ENCODE data around the gene SCN5A. TPM values are rescaled to one million over a fixed set of nuclear protein-coding genes. Genes with fewer than 3 reads are reported as not detected.

SCN5A gene
- total and polyA plus RNA-seq, 2 of the 4 experiments (the other 2 are of a cell fraction), result 1.9 to 2.0 TPM

DNA sequence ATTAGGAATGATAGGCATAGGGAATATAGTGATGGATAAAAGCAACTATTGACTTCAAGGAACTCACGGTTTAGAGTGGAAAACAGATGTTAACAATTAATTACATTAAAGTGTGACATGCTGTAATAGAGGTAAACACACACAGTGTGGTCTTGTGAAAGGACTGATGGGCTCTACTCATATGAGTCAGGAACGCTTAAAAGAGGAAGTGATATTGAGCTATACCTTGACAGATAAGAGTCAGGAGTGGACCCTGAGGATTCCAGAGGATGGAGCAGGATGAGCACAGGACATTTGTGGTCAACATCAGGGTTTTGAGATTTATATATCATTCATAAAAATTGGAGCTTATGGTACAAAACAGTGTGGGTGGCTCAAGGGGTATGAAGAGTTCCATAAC is 142.4 kb downstream of the SCN5A start:
- no peak overlapping the region for H2BK120ac ChIP-seq (ENCODE audit: low read depth, low read length)
- no peak overlapping the region for H2BK15ac ChIP-seq (ENCODE audit: low read depth, low read length)
- H3K14ac ChIP-seq (replicated peaks; ENCODE audit: low read depth, low read length), result no peak overlapping the region
- no peak overlapping the region for H3K27ac ChIP-seq (ENCODE audit: insufficient read depth, low read length)
- intact Hi-C loops (cut with micrococcal nuclease), result no loop called here
- no peaks in the 10 kb centered on the region for H3K9me1 ChIP-seq (ENCODE audit: insufficient read depth, low read length)
- ATAC-seq (ENCODE audit: low read depth) (no peak), DNase-seq (no peak)
- no peak overlapping the region for H2AK5ac ChIP-seq (ENCODE audit: low read depth, low read length)
- WGBS, 2 experiments (ENCODE audit: extremely low coverage in 2 of 2, insufficient read length in 1 of 2), result 100% methylated on average over 1 of the region's 2 CpGs; no CpG with 5 or more reads in 1 of the 2 experiments
- H3K4me2 ChIP-seq (ENCODE audit: low read depth, low read length), result no peak overlapping the region
- no TSS peak for BruUV-seq (replicated peaks)
- no peak overlapping the region for H4K91ac ChIP-seq (ENCODE audit: insufficient read depth, low read depth, low read length)
- no peak overlapping the region for H3K9ac ChIP-seq (ENCODE audit: low read depth, low read length)
- H2BK20ac ChIP-seq (ENCODE audit: low read depth, low read length), result no peak overlapping the region
- no peaks in the 10 kb centered on the region for H4K20me1 ChIP-seq (ENCODE audit: insufficient read depth, low read length)
- no peaks in the 10 kb centered on the region for H3K79me1 ChIP-seq (ENCODE audit: low read depth in 1 of 2, low read length in 2 of 2)
- no peak overlapping the region for H4K5ac ChIP-seq (ENCODE audit: low read depth, low read length)
- dilution Hi-C loops (cut with HindIII; ENCODE audit: low sequenced_read_pairs, unreplicated experiment), result no loop called here
- no peak overlapping the region for H2BK5ac ChIP-seq (ENCODE audit: low read depth, low read length, poor library complexity, severe bottlenecking)
- H3K4me1 ChIP-seq (ENCODE audit: control insufficient read depth, insufficient read depth, low read length), result no peaks in the 10 kb centered on the region
- no peak overlapping the region for H3K4me3 ChIP-seq (ENCODE audit: insufficient read depth, low read depth, low read length)
- no peaks in the 10 kb centered on the region for H3K9me3 ChIP-seq (ENCODE audit: control insufficient read depth, insufficient read depth, low read length)
- no peak overlapping the region for H3K4ac ChIP-seq (ENCODE audit: low read depth, low read length)
- H3K36me3 ChIP-seq (ENCODE audit: control insufficient read depth, insufficient read depth, low read length), result peaks cover 16% of the 10 kb centered on the region
- no peak overlapping the region for H3K18ac ChIP-seq (ENCODE audit: low read depth, low read length)
- ChIA-PET CTCF (interaction anchor here (2.0 kb wide), 1 partner anchor 14 kb away, joined by 8 read pairs; no protein-coding TSS in a partner anchor), POLR2A (ENCODE audit: unreplicated experiment) (no interaction called here)
- H4K8ac ChIP-seq (ENCODE audit: low read depth in 2 of 2, low read length in 2 of 2), result no peak overlapping the region
- H3K23ac ChIP-seq (ENCODE audit: low read depth, low read length), result no peak overlapping the region
- no peak overlapping the region for H2AFZ ChIP-seq (replicated peaks; ENCODE audit: low read length, poor library complexity)
- H2AK9ac ChIP-seq (replicated peaks; ENCODE audit: low read depth, low read length, poor library complexity), result no peak overlapping the region
- in situ Hi-C loops (cut with MboI; ENCODE audit: low sequenced_read_pairs), result no loop called here
- H3K27me3 ChIP-seq (ENCODE audit: control insufficient read depth, insufficient read depth, low read length), result no peaks in the 10 kb centered on the region
- H3K56ac ChIP-seq (ENCODE audit: extremely low read depth, insufficient read depth, low read length), result no peak overlapping the region
- TF ChIP-seq POLR2A (IDR thresholded peaks at IDR 0.05; ENCODE audit: low read depth, low read length) (no peak), MXI1 (IDR thresholded peaks at IDR 0.05; ENCODE audit: borderline replicate concordance, low read depth, low read length) (no peak), SMC3 (IDR thresholded peaks at IDR 0.05; ENCODE audit: low read depth, low read length) (no peak), MAFK (IDR thresholded peaks at IDR 0.05; ENCODE audit: low read depth, low read length) (no peak)
- TF ChIP-seq, protein P1, sequence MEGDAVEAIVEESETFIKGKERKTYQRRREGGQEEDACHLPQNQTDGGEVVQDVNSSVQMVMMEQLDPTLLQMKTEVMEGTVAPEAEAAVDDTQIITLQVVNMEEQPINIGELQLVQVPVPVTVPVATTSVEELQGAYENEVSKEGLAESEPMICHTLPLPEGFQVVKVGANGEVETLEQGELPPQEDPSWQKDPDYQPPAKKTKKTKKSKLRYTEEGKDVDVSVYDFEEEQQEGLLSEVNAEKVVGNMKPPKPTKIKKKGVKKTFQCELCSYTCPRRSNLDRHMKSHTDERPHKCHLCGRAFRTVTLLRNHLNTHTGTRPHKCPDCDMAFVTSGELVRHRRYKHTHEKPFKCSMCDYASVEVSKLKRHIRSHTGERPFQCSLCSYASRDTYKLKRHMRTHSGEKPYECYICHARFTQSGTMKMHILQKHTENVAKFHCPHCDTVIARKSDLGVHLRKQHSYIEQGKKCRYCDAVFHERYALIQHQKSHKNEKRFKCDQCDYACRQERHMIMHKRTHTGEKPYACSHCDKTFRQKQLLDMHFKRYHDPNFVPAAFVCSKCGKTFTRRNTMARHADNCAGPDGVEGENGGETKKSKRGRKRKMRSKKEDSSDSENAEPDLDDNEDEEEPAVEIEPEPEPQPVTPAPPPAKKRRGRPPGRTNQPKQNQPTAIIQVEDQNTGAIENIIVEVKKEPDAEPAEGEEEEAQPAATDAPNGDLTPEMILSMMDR (conservative IDR thresholded peaks at IDR 0.05; ENCODE audit: low read depth, low read length), result no peak
- TF ChIP-seq, protein P2, sequence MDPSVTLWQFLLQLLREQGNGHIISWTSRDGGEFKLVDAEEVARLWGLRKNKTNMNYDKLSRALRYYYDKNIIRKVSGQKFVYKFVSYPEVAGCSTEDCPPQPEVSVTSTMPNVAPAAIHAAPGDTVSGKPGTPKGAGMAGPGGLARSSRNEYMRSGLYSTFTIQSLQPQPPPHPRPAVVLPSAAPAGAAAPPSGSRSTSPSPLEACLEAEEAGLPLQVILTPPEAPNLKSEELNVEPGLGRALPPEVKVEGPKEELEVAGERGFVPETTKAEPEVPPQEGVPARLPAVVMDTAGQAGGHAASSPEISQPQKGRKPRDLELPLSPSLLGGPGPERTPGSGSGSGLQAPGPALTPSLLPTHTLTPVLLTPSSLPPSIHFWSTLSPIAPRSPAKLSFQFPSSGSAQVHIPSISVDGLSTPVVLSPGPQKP (IDR thresholded peaks at IDR 0.05; ENCODE audit: borderline replicate concordance, low read depth, low read length), result no peak
- TF ChIP-seq, protein P3, sequence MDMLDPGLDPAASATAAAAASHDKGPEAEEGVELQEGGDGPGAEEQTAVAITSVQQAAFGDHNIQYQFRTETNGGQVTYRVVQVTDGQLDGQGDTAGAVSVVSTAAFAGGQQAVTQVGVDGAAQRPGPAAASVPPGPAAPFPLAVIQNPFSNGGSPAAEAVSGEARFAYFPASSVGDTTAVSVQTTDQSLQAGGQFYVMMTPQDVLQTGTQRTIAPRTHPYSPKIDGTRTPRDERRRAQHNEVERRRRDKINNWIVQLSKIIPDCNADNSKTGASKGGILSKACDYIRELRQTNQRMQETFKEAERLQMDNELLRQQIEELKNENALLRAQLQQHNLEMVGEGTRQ (IDR thresholded peaks at IDR 0.05; ENCODE audit: low read depth, low read length), result no peak

Measured in IMR-90 (cell line).